Panc1 (cell line): Measurements from ENCODE around the gene OR52E1. TPM values are rescaled to one million over a fixed set of nuclear protein-coding genes. Genes with fewer than 3 reads are reported as not detected.

Experiments
- ATAC-seq: fragments of 200-7000 bp; cut with Tn5 transposase; 2 replicates; pipeline ENCODE4 v1.9.1; 2020; ENCODE audit warnings: mild to moderate bottlenecking, moderate library complexity
- BruUV-seq: library from RNA; stranded (reverse); fragments of 400-500 nt; replicated peaks from 2 replicates; lab custom pipeline; 2021; lab: Mats Ljungman, UMichigan
- CTCF ChIA-PET: fragments of 300-600 bp; sonication (Branson Sonifier 250); formaldehyde crosslinking; loops from one replicate; lab custom pipeline; 2022; ENCODE audit warnings: antibody characterized with exemption; lab: Charles Lee
- POLR2A ChIA-PET: fragments of 300-600 bp; sonication (Branson Sonifier 250); formaldehyde crosslinking; loops from one replicate; lab custom pipeline; 2022; ENCODE audit warnings: antibody characterized with exemption; lab: Charles Lee
- DNase-seq: peaks from one replicate; pipeline ENCODE4 v3.0.0-alpha.2; 2010; ENCODE audit warnings: low read depth, low spot score
- H3K27ac ChIP-seq: 2 replicates; pipeline ENCODE4 v1.5.1; 2011; ENCODE audit warnings: mild to moderate bottlenecking, low read length, inconsistent platforms
- H3K27me3 ChIP-seq: fragments of 200-500 bp; sonication (Bioruptor generic); 2 replicates; pipeline ENCODE4 v1.6.0; 2014; ENCODE audit warnings: low read length, inconsistent platforms; ENCODE audit not compliant: control insufficient read depth, insufficient read depth
- H3K36me3 ChIP-seq: fragments of 200-500 bp; sonication (Bioruptor generic); 2 replicates; pipeline ENCODE4 v1.5.1; 2014; ENCODE audit warnings: inconsistent platforms, mild to moderate bottlenecking, low read length, moderate library complexity; ENCODE audit not compliant: control insufficient read depth, insufficient read depth
- H3K4me1 ChIP-seq: 2 replicates; pipeline ENCODE4 v1.5.1; 2011; ENCODE audit warnings: inconsistent platforms, mild to moderate bottlenecking, low read length, moderate library complexity; ENCODE audit not compliant: control insufficient read depth, insufficient read depth
- H3K4me3 ChIP-seq, 2 experiments: 2 replicates each; pipeline ENCODE4 v1.5.1; 2011 to 2012; ENCODE audit warnings: low read depth in 2 of 2, low read length in 2 of 2, mild to moderate bottlenecking in 2 of 2, inconsistent platforms in 1 of 2, moderate library complexity in 1 of 2
- H3K9me3 ChIP-seq: fragments of 200-500 bp; sonication (Bioruptor generic); 2 replicates; pipeline ENCODE4 v1.5.1; 2014; ENCODE audit warnings: low read depth, mild to moderate bottlenecking, inconsistent platforms, low read length, moderate library complexity; ENCODE audit not compliant: control insufficient read depth, insufficient read depth
- CTCF ChIP-seq: fragments of 450-650 bp; IDR thresholded peaks from 2 replicates; pipeline ENCODE4 v1.5.1; 2017; ENCODE audit warnings: mild to moderate bottlenecking
- POLR2AphosphoS5 ChIP-seq: IDR thresholded peaks from 2 replicates; pipeline ENCODE4 v1.6.1; 2012; ENCODE audit warnings: mild to moderate bottlenecking, low read depth, low read length, moderate library complexity
- REST ChIP-seq, 2 experiments: IDR thresholded peaks; 2 replicates each; pipeline ENCODE4 v1.6.1; 2011 to 2012; ENCODE audit warnings: low read depth in 2 of 2, control low read depth in 1 of 2, low read length in 1 of 2, mild to moderate bottlenecking in 1 of 2, moderate library complexity in 1 of 2; ENCODE audit not compliant: insufficient read depth in 1 of 2
- SIN3A ChIP-seq: IDR thresholded peaks from 2 replicates; pipeline ENCODE4 v1.6.1; 2012; ENCODE audit warnings: low read depth, mild to moderate bottlenecking, low read length, moderate library complexity, borderline replicate concordance; ENCODE audit not compliant: insufficient read depth
- TCF7L2 ChIP-seq: IDR thresholded peaks from 2 replicates; pipeline ENCODE4 v1.6.1; 2011; ENCODE audit warnings: mild to moderate bottlenecking, low read depth, low read length, inconsistent platforms
- in situ Hi-C: cut with HindIII; loops from 2 replicates; pipeline ENCODE4 v1.10.0; 2016; ENCODE audit warnings: low sequenced_read_pairs, low pct_unique_long_range_greater_than_20kb
- intact Hi-C: fragments of 100-400 bp; cut with micrococcal nuclease; formaldehyde crosslinking; loops from one replicate; pipeline ENCODE4 v1.10.0; 2022; ENCODE audit not compliant: unreplicated experiment
- total RNA-seq: library from RNA; stranded (reverse); gene quantifications from one replicate; pipeline ENCODE4 v1.2.1, GENCODE V29; 2021; ENCODE audit not compliant: unreplicated experiment

OR52E1 gene
- total RNA-seq, 1 experiment from 2014 or later: not detected

- in situ Hi-C loops (no loop called here), intact Hi-C loops (no loop called here)
- no TSS peak for BruUV-seq
- H3K9me3 ChIP-seq: no peaks in the 10 kb centered on the region
- ATAC-seq: no peak
- no peak overlapping the region for H3K4me3 ChIP-seq
- ChIA-PET POLR2A (interaction anchor here (0.7 kb wide), 1 partner anchor 549 kb away, joined by 9 read pairs; no protein-coding TSS in a partner anchor), CTCF (no interaction called here)
- TF ChIP-seq CTCF (no peak), TCF7L2 (no peak), POLR2AphosphoS5 (no peak), SIN3A (no peak), REST (IDR thresholded peaks at IDR 0.05; ENCODE audit: insufficient read depth in 1 of 2, low read depth in 2 of 2, low read length in 1 of 2) (no peak)
- H3K27me3 ChIP-seq: no peaks in the 10 kb centered on the region
- H3K27ac ChIP-seq: no peak overlapping the region
- H3K4me1 ChIP-seq: no peaks in the 10 kb centered on the region
- H3K36me3 ChIP-seq: no peaks in the 10 kb centered on the region
- no peak for DNase-seq
Observed at GRCh38 chr11:5115339-5115738, 46.0 kb downstream of the OR52E1 start.

GRCh38 chr11:5117588-5117987, 48.2 kb downstream of the OR52E1 start:
- Histone ChIP-seq H3K4me1 (no peaks in the 10 kb centered on the region), H3K4me3 (no peak overlapping the region), H3K27me3 (no peaks in the 10 kb centered on the region), H3K27ac (no peak overlapping the region), H3K36me3 (no peaks in the 10 kb centered on the region), H3K9me3 (no peaks in the 10 kb centered on the region)
- BruUV-seq: no TSS peak
- CTCF ChIA-PET: no interaction called here
- DNase-seq (no peak), ATAC-seq (no peak)
- in situ Hi-C loops (no loop called here), intact Hi-C loops (no loop called here)
- POLR2A ChIA-PET: interaction anchor here (0.7 kb wide), 1 partner anchor 229 kb away, joined by 11 read pairs; no protein-coding TSS in a partner anchor
- TF ChIP-seq CTCF: no peak
- TF ChIP-seq TCF7L2: no peak
- no peak for TF ChIP-seq POLR2AphosphoS5
- TF ChIP-seq REST (IDR thresholded peaks at IDR 0.05; ENCODE audit: insufficient read depth in 1 of 2, low read depth in 2 of 2, low read length in 1 of 2): no peak
- no peak for TF ChIP-seq SIN3A
